Measurements from ENCODE around the gene TRIM68.

Gene TRIM68

GRCh38 chr11:4605057-4605456, 3.0 kb downstream of the TRIM68 start:
- DNase-seq (ENCODE audit: low read depth): no peak

- DNase-seq (ENCODE audit: low read depth): no peak
These were observed 14.3 kb downstream of the TRIM68 start, which contains the start of gene OR52I1 for GRCh38 chr11:4593739-4594138. Gene OR52I1 (plus strand): TSS chr11:4594039. CDS start chr11:4594039, 0 bp downstream.

GRCh38 chr11:4589017-4589416, 19.0 kb downstream of the TRIM68 start:
- DNase-seq (ENCODE audit: low read depth): no peak

GRCh38 chr11:4581443-4581842, 26.6 kb downstream of the TRIM68 start, which contains the start of gene OR52I2:
Gene OR52I2 (plus strand): TSS chr11:4581743.
- DNase-seq (ENCODE audit: low read depth): no peak

GRCh38 chr11:4580124-4580523, 27.9 kb downstream of the TRIM68 start:
- DNase-seq (ENCODE audit: low read depth): no peak

GRCh38 chr11:4578624-4579023, 29.4 kb downstream of the TRIM68 start:
- no peak for DNase-seq (ENCODE audit: low read depth)

- DNase-seq (ENCODE audit: low read depth): no peak
These were observed 30.3 kb downstream of the TRIM68 start for GRCh38 chr11:4577761-4578160.

GRCh38 chr11:4576880-4577279, 31.2 kb downstream of the TRIM68 start:
- DNase-seq (ENCODE audit: low read depth): no peak

GRCh38 chr11:4569075-4569474, 39.0 kb downstream of the TRIM68 start:
- DNase-seq (ENCODE audit: low read depth): no peak

GRCh38 chr11:4565371-4565770, 42.7 kb downstream of the TRIM68 start:
- DNase-seq (ENCODE audit: low read depth): no peak

GRCh38 chr11:4560467-4560866, 47.6 kb downstream of the TRIM68 start:
- DNase-seq (ENCODE audit: low read depth): no peak

GRCh38 chr11:4559527-4560440, 48.2 kb downstream of the TRIM68 start:
- no peak for DNase-seq (ENCODE audit: low read depth)

- DNase-seq (ENCODE audit: low read depth): no peak
These were observed 56.6 kb downstream of the TRIM68 start for GRCh38 chr11:4551346-4551979.
